Activated B cell treated with CpG ODN at 0.5 μM for 24 hours (primary cell): ENCODE measurements around the gene NF2. TPM values are rescaled to one million over a fixed set of nuclear protein-coding genes. Genes with fewer than 3 reads are reported as not detected.

ENCODE experiments used
- ATAC-seq: fragments of 200-7000 bp; cut with Tn5 transposase; one replicate; pipeline ENCODE4 v1.10.0; 2021; ENCODE audit warnings: low read depth, mild to moderate bottlenecking, moderate library complexity
- CTCF ChIA-PET: fragments of 350-600 bp; sonication (Branson Sonifier 250); formaldehyde crosslinking; loops from one replicate; lab custom pipeline; 2021; ENCODE audit warnings: antibody characterized with exemption; lab: Charles Lee
- POLR2A ChIA-PET: fragments of 350-600 bp; sonication (Branson Sonifier 250); formaldehyde crosslinking; loops from one replicate; lab custom pipeline; 2021; ENCODE audit warnings: antibody characterized with exemption; lab: Charles Lee
- DNase-seq: peaks from one replicate; pipeline ENCODE4 v3.0.0; 2022
- H3K27ac Mint-ChIP-seq: one replicate; pipeline ENCODE4 v1.8.0; 2020; ENCODE audit warnings: mixed read lengths
- H3K27me3 Mint-ChIP-seq: one replicate; pipeline ENCODE4 v1.8.0; 2021; ENCODE audit warnings: mixed read lengths
- H3K36me3 Mint-ChIP-seq: one replicate; pipeline ENCODE4 v1.8.0; 2021; ENCODE audit warnings: low read depth, mixed read lengths
- H3K4me1 Mint-ChIP-seq: one replicate; pipeline ENCODE4 v1.8.0; 2021; ENCODE audit warnings: mixed read lengths
- H3K4me3 Mint-ChIP-seq: one replicate; pipeline ENCODE4 v1.8.0; 2020; ENCODE audit warnings: mild to moderate bottlenecking, mixed read lengths
- H3K9me3 Mint-ChIP-seq: one replicate; pipeline ENCODE4 v1.8.0; 2020; ENCODE audit warnings: mixed read lengths
- intact Hi-C: fragments of 100-400 bp; cut with micrococcal nuclease; formaldehyde crosslinking; loops from one replicate; pipeline ENCODE4 v1.15.1; 2024
- total RNA-seq: library from RNA; stranded (reverse); gene quantifications from 2 replicates; pipeline ENCODE4 v1.2.3, GENCODE V29; 2022
- TF ChIP-seq, protein P1 (sequence below): fragments of 200-600 bp; IDR thresholded peaks from one replicate; pipeline ENCODE4 v1.8.0; 2022; ENCODE audit warnings: antibody characterized with exemption, mild to moderate bottlenecking

The NF2 gene
- total RNA-seq, 1 donor from 2014 or later: 30.3 TPM

DNA sequence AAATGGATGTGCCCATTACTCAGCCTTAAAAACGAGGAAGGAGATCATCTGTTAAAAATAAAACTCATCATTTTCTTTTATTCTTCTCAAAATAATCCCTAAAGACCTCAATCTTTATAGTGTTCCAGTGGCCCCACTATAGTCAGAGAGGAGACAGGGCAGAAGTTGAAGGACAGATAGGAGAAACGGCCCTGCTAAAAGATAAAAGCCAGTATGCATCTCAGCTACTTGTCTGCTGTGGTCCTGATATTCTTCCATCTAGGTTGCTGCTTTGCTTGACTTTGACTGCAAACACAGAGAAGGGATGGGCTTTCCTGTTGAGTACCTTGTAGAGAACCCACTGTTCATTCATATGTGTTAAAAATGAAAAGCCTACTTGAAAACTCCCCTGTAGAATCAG lies 31.4 kb downstream of the NF2 start:
- H3K27me3 Mint-ChIP-seq: no peaks in the 10 kb centered on the region
- H3K36me3 Mint-ChIP-seq: peaks cover 24% of the 10 kb centered on the region
- CTCF ChIA-PET: interaction anchor here (0.6 to 2.9 kb wide), 5 partner anchors 9 to 454 kb away, joined by 3 to 9 read pairs (median 4); no protein-coding TSS in a partner anchor
- H3K4me3 Mint-ChIP-seq: no peak overlapping the region
- H3K27ac Mint-ChIP-seq: no peak overlapping the region
- H3K4me1 Mint-ChIP-seq: peaks cover 8% of the 10 kb centered on the region
- intact Hi-C loops: loop anchor here (1.0 kb wide), 2 partner anchors 45 to 454 kb away; no protein-coding TSS in a partner anchor
- no peaks in the 10 kb centered on the region for H3K9me3 Mint-ChIP-seq
- ATAC-seq (no peak), DNase-seq (no peak)
- TF ChIP-seq, protein P1, sequence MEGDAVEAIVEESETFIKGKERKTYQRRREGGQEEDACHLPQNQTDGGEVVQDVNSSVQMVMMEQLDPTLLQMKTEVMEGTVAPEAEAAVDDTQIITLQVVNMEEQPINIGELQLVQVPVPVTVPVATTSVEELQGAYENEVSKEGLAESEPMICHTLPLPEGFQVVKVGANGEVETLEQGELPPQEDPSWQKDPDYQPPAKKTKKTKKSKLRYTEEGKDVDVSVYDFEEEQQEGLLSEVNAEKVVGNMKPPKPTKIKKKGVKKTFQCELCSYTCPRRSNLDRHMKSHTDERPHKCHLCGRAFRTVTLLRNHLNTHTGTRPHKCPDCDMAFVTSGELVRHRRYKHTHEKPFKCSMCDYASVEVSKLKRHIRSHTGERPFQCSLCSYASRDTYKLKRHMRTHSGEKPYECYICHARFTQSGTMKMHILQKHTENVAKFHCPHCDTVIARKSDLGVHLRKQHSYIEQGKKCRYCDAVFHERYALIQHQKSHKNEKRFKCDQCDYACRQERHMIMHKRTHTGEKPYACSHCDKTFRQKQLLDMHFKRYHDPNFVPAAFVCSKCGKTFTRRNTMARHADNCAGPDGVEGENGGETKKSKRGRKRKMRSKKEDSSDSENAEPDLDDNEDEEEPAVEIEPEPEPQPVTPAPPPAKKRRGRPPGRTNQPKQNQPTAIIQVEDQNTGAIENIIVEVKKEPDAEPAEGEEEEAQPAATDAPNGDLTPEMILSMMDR: no peak
- POLR2A ChIA-PET: no interaction called here

DNA sequence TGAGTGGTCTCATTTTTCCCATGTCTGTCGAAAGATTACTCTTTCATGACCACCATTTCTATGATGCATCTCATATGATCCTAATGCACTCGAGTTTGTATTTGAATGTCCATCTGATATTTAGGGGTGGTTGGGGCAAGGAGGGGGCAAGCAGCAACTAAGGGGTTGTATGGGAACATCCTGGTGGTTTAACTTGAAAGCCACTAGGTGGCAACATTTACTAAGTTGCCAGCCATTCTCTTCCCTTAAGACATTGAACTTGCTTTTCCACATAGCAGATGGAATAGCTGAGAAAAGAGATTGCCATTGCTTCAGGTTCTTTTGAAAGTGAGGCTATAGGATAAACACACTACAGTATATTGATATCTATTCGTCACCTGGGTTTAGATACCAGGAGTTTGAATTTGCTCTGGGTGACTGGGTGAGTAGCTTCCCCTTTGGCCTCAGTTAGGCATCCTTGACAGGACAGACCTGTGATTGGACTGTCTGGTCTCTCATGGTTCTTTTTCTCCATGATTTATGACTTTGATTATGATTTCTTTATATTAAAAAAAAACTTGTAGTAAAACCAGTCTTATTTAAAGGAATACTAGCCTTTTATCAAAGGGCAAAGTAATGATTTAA lies 32.4 kb downstream of the NF2 start:
- ChIA-PET CTCF (interaction anchor here (0.8 to 2.9 kb wide), 11 partner anchors 10 to 454 kb away, joined by 3 to 29 read pairs (median 4); no protein-coding TSS in a partner anchor), POLR2A (interaction anchor here (0.5 kb wide), 1 partner anchor 51 kb away, joined by 7 read pairs; no protein-coding TSS in a partner anchor)
- no peak overlapping the region for H3K27ac Mint-ChIP-seq
- ATAC-seq (no peak), DNase-seq (no peak)
- peaks cover 8% of the 10 kb centered on the region for H3K4me1 Mint-ChIP-seq
- H3K4me3 Mint-ChIP-seq: no peak overlapping the region
- H3K36me3 Mint-ChIP-seq: peaks cover 29% of the 10 kb centered on the region
- intact Hi-C loops: loop anchor here (1.0 kb wide), 2 partner anchors 46 to 453 kb away; no protein-coding TSS in a partner anchor
- TF ChIP-seq, protein P1: no peak
- H3K27me3 Mint-ChIP-seq: no peaks in the 10 kb centered on the region
- H3K9me3 Mint-ChIP-seq: no peaks in the 10 kb centered on the region

DNA sequence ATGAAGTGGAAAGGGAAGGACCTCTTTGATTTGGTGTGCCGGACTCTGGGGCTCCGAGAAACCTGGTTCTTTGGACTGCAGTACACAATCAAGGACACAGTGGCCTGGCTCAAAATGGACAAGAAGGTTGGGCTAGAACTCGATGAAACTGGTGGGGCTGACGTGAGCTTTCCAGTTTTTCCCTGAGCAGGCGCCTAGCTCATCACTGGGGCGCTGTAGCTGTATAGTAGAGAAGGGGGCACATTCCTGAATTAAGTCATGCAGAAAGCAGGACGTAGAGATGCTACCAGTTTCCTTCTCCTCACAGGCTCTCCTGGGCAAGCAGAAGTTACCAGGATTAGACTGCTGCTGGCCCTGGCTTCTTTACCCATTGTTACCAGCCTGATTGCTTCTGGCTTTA lies 33.3 kb downstream of the NF2 start:
- peaks cover 8% of the 10 kb centered on the region for H3K4me1 Mint-ChIP-seq
- no peaks in the 10 kb centered on the region for H3K9me3 Mint-ChIP-seq
- CTCF ChIA-PET: interaction anchor here (1.0 to 2.9 kb wide), 8 partner anchors 10 to 453 kb away, joined by 3 to 29 read pairs (median 6); no protein-coding TSS in a partner anchor
- no peak overlapping the region for H3K4me3 Mint-ChIP-seq
- DNase-seq (no peak), ATAC-seq (no peak)
- no peaks in the 10 kb centered on the region for H3K27me3 Mint-ChIP-seq
- H3K27ac Mint-ChIP-seq: no peak overlapping the region
- POLR2A ChIA-PET: no interaction called here
- intact Hi-C loops: no loop called here
- peaks cover 31% of the 10 kb centered on the region for H3K36me3 Mint-ChIP-seq
- TF ChIP-seq, protein P1: no peak

DNA sequence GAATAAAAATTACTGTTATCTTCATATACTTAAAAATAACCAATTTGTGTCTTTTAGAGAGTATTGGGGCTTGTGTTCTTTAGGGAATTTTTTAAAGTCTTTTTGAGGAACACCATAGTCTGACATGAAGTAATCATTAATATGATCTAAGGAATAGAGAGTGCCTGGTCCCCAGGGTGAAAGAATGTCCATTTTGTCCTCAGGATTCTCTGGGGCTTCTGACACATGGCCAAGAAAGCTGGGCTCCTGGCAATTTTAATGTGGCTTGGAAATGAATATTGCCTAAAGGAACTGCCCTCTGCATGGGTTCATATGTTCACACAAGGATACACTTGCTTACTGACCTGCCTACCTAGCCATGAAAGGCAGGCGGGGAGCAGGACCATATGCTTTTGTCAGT lies 33.7 kb downstream of the NF2 start:
- H3K9me3 Mint-ChIP-seq: no peaks in the 10 kb centered on the region
- peaks cover 7% of the 10 kb centered on the region for H3K4me1 Mint-ChIP-seq
- H3K27ac Mint-ChIP-seq: no peak overlapping the region
- DNase-seq: no peak
- no peak overlapping the region for H3K4me3 Mint-ChIP-seq
- TF ChIP-seq, protein P1: no peak
- no peak for ATAC-seq
- POLR2A ChIA-PET: no interaction called here
- peaks cover 35% of the 10 kb centered on the region for H3K36me3 Mint-ChIP-seq
- CTCF ChIA-PET: interaction anchor here (1.4 to 1.8 kb wide), 2 partner anchors 11 to 367 kb away, joined by 4 to 29 read pairs; no protein-coding TSS in a partner anchor
- intact Hi-C loops: no loop called here
- no peaks in the 10 kb centered on the region for H3K27me3 Mint-ChIP-seq

DNA sequence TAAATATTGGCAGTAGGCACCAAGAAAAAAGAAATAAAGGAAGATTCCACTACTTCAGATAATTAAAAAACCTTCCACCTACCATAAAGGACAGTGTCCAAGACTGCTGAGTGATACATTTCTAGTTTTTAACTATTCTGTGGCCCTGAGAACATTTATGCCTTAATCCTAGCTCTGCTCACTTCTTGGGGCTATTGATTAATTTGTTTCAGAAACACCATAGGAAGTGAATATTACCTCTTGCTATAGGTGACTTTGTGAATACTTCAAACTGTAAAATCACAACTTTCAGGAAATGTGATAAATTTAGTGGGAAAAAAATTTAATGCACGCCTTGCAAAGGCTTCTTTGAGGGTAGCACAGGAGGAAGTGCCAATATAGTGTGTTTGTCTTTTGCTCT lies 35.2 kb downstream of the NF2 start:
- Mint-ChIP-seq H3K4me1 (peaks cover 1% of the 10 kb centered on the region), H3K27me3 (no peaks in the 10 kb centered on the region), H3K27ac (no peak overlapping the region), H3K9me3 (no peaks in the 10 kb centered on the region), H3K4me3 (no peak overlapping the region), H3K36me3 (peaks cover 44% of the 10 kb centered on the region)
- no peak for ATAC-seq
- no peak for DNase-seq
- TF ChIP-seq, protein P1: no peak
- ChIA-PET CTCF (interaction anchor here (1.4 kb wide), 2 partner anchors 13 to 450 kb away, joined by 3 to 4 read pairs; no protein-coding TSS in a partner anchor), POLR2A (no interaction called here)
- intact Hi-C loops: no loop called here
